IMR-90 (cell line): ENCODE results near the gene S100A3. TPM values are rescaled to one million over a fixed set of nuclear protein-coding genes. Genes with fewer than 3 reads are reported as not detected.

ENCODE experiments used
- ATAC-seq: fragments of 200-7000 bp; cut with Tn5 transposase; 2 replicates; pipeline ENCODE4 v1.9.1; 2020; ENCODE audit warnings: low read depth, mild to moderate bottlenecking, moderate library complexity
- BruUV-seq: library from RNA; stranded (reverse); fragments of 400-500 nt; replicated peaks from 2 replicates; lab custom pipeline; 2021; lab: Mats Ljungman, UMichigan
- CTCF ChIA-PET: fragments of 300-600 bp; formaldehyde crosslinking; extraction: SDS; loops from one replicate; lab custom pipeline; 2021; ENCODE audit warnings: antibody characterized with exemption; lab: Yijun Ruan, JAX
- POLR2A ChIA-PET: fragments of 300-600 bp; sonication (Branson Sonifier 250); formaldehyde crosslinking; loops from one replicate; lab custom pipeline; 2022; ENCODE audit warnings: antibody characterized with exemption; ENCODE audit not compliant: unreplicated experiment; lab: Charles Lee
- DNase-seq: peaks from one replicate; pipeline ENCODE4 v3.0.0; 2013
- H2AFZ ChIP-seq: replicated peaks from 2 replicates; pipeline ENCODE3; 2013; ENCODE audit warnings: low read length, mild to moderate bottlenecking; ENCODE audit not compliant: poor library complexity
- H2AK5ac ChIP-seq: 2 replicates; pipeline ENCODE4 v1.6.1; 2013; ENCODE audit warnings: low read depth, low read length, inconsistent platforms
- H2AK9ac ChIP-seq: replicated peaks from 2 replicates; pipeline ENCODE3; 2013; ENCODE audit warnings: mild to moderate bottlenecking, low read depth, low read length, moderate library complexity; ENCODE audit not compliant: poor library complexity
- H2BK120ac ChIP-seq: 2 replicates; pipeline ENCODE4 v1.6.1; 2013; ENCODE audit warnings: low read depth, low read length, inconsistent platforms
- H2BK15ac ChIP-seq: 3 replicates; pipeline ENCODE4 v1.6.1; 2013; ENCODE audit warnings: low read depth, low read length, inconsistent platforms
- H2BK20ac ChIP-seq: 2 replicates; pipeline ENCODE4 v1.6.1; 2013; ENCODE audit warnings: low read depth, mild to moderate bottlenecking, inconsistent platforms, low read length, moderate library complexity
- H2BK5ac ChIP-seq: 2 replicates; pipeline ENCODE4 v1.6.1; 2013; ENCODE audit warnings: mild to moderate bottlenecking, low read depth, low read length, inconsistent platforms; ENCODE audit not compliant: poor library complexity, severe bottlenecking
- H3K14ac ChIP-seq: replicated peaks from 2 replicates; pipeline ENCODE4 v1.6.1; 2013; ENCODE audit warnings: low read depth, low read length, inconsistent platforms
- H3K18ac ChIP-seq: 2 replicates; pipeline ENCODE4 v1.6.1; 2013; ENCODE audit warnings: low read depth, low read length, control low read depth
- H3K23ac ChIP-seq: 2 replicates; pipeline ENCODE4 v1.6.1; 2013; ENCODE audit warnings: low read depth, low read length, inconsistent platforms
- H3K27ac ChIP-seq: 2 replicates; pipeline ENCODE4 v1.5.1; 2013; ENCODE audit warnings: mild to moderate bottlenecking, control low read depth, low read length; ENCODE audit not compliant: insufficient read depth
- H3K27me3 ChIP-seq: 2 replicates; pipeline ENCODE4 v1.6.1; 2013; ENCODE audit warnings: low read length; ENCODE audit not compliant: control insufficient read depth, insufficient read depth
- H3K36me3 ChIP-seq: 2 replicates; pipeline ENCODE4 v1.6.1; 2013; ENCODE audit warnings: low read length, mixed read lengths; ENCODE audit not compliant: control insufficient read depth, insufficient read depth
- H3K4ac ChIP-seq: 2 replicates; pipeline ENCODE4 v1.6.1; 2013; ENCODE audit warnings: low read depth, low read length, inconsistent platforms
- H3K4me1 ChIP-seq: 2 replicates; pipeline ENCODE4 v1.6.1; 2013; ENCODE audit warnings: low read length, mixed read lengths; ENCODE audit not compliant: control insufficient read depth, insufficient read depth
- H3K4me2 ChIP-seq: 2 replicates; pipeline ENCODE4 v1.6.1; 2013; ENCODE audit warnings: low read depth, mild to moderate bottlenecking, control low read depth, low read length, moderate library complexity
- H3K4me3 ChIP-seq: 2 replicates; pipeline ENCODE4 v1.5.1; 2013; ENCODE audit warnings: low read depth, mild to moderate bottlenecking, control low read depth, low read length, moderate library complexity; ENCODE audit not compliant: insufficient read depth
- H3K56ac ChIP-seq: 2 replicates; pipeline ENCODE4 v1.6.1; 2013; ENCODE audit warnings: low read length, inconsistent platforms; ENCODE audit not compliant: insufficient read depth; ENCODE audit errors: extremely low read depth
- H3K79me1 ChIP-seq, 2 experiments: 2 replicates each; pipeline ENCODE4 v1.6.1; 2013; ENCODE audit warnings: low read length in 2 of 2, inconsistent platforms in 1 of 2, low read depth in 1 of 2
- H3K9ac ChIP-seq: 2 replicates; pipeline ENCODE4 v1.6.1; 2013; ENCODE audit warnings: low read depth, low read length, control low read depth
- H3K9me1 ChIP-seq: 2 replicates; pipeline ENCODE4 v1.6.1; 2013; ENCODE audit warnings: low read length, inconsistent platforms; ENCODE audit not compliant: insufficient read depth
- H3K9me3 ChIP-seq: 2 replicates; pipeline ENCODE4 v1.6.1; 2013; ENCODE audit warnings: low read length; ENCODE audit not compliant: control insufficient read depth, insufficient read depth
- H4K20me1 ChIP-seq: 2 replicates; pipeline ENCODE4 v1.6.1; 2013; ENCODE audit warnings: low read length, inconsistent platforms; ENCODE audit not compliant: insufficient read depth
- H4K5ac ChIP-seq: 2 replicates; pipeline ENCODE4 v1.6.1; 2013; ENCODE audit warnings: mild to moderate bottlenecking, low read depth, low read length, control low read depth
- H4K8ac ChIP-seq, 2 experiments: 2 replicates each; pipeline ENCODE4 v1.6.1; 2013; ENCODE audit warnings: low read depth in 2 of 2, low read length in 2 of 2, control low read depth in 1 of 2, inconsistent platforms in 1 of 2
- H4K91ac ChIP-seq: 2 replicates; pipeline ENCODE4 v1.6.1; 2013; ENCODE audit warnings: low read depth, low read length, inconsistent platforms; ENCODE audit not compliant: insufficient read depth
- BHLHE40 ChIP-seq: fragments of 150-350 bp; IDR thresholded peaks from 2 replicates; pipeline ENCODE4 v1.6.1; 2016; ENCODE audit warnings: mild to moderate bottlenecking, low read depth, low read length
- CEBPB ChIP-seq: IDR thresholded peaks from 2 replicates; pipeline ENCODE4 v1.6.1; 2012; ENCODE audit warnings: low read depth, low read length, improper control_type of control experiment
- CHD1 ChIP-seq: IDR thresholded peaks from 2 replicates; pipeline ENCODE4 v1.6.1; 2012; ENCODE audit warnings: low read depth, low read length, improper control_type of control experiment
- FOS ChIP-seq: fragments of 150-350 bp; IDR thresholded peaks from 2 replicates; pipeline ENCODE4 v1.6.1; 2016; ENCODE audit warnings: low read depth, low read length
- MAFK ChIP-seq: IDR thresholded peaks from 2 replicates; pipeline ENCODE4 v1.6.1; 2012; ENCODE audit warnings: low read depth, low read length, improper control_type of control experiment
- MAZ ChIP-seq: IDR thresholded peaks from 2 replicates; pipeline ENCODE4 v1.6.1; 2012; ENCODE audit warnings: low read depth, mild to moderate bottlenecking, low read length, improper control_type of control experiment, moderate library complexity, borderline replicate concordance
- MXI1 ChIP-seq: IDR thresholded peaks from 2 replicates; pipeline ENCODE4 v1.6.1; 2012; ENCODE audit warnings: low read depth, mild to moderate bottlenecking, low read length, moderate library complexity, borderline replicate concordance
- NFE2L2 ChIP-seq: fragments of 150-350 bp; IDR thresholded peaks from 2 replicates; pipeline ENCODE4 v1.6.1; 2016; ENCODE audit warnings: low read depth, mild to moderate bottlenecking, low read length
- POLR2A ChIP-seq: IDR thresholded peaks from 2 replicates; pipeline ENCODE4 v1.6.1; 2012; ENCODE audit warnings: mild to moderate bottlenecking, low read depth, low read length
- RAD21 ChIP-seq: IDR thresholded peaks from 2 replicates; pipeline ENCODE4 v1.6.1; 2012; ENCODE audit warnings: low read length, improper control_type of control experiment
- RCOR1 ChIP-seq: IDR thresholded peaks from 2 replicates; pipeline ENCODE4 v1.6.1; 2012; ENCODE audit warnings: mild to moderate bottlenecking, low read length, improper control_type of control experiment; ENCODE audit not compliant: insufficient replicate concordance
- RFX5 ChIP-seq: IDR thresholded peaks from 2 replicates; pipeline ENCODE4 v1.8.0; 2012; ENCODE audit warnings: low read depth, mild to moderate bottlenecking, low read length, moderate library complexity
- SMC3 ChIP-seq: fragments of 150-350 bp; IDR thresholded peaks from 2 replicates; pipeline ENCODE4 v1.6.1; 2016; ENCODE audit warnings: low read depth, mild to moderate bottlenecking, antibody characterized with exemption, low read length, moderate library complexity
- WGBS, 2 experiments: methylation state at CpG; one replicate each; pipeline versions ENCODE4 v1.1.5 to v1.1.7; 2013; ENCODE audit warnings: missing lambda C conversion rate in 2 of 2; ENCODE audit not compliant: insufficient read length in 1 of 2; ENCODE audit errors: extremely low coverage in 2 of 2; 5-methylcytosine and 5-hydroxymethylcytosine counted together
- dilution Hi-C: fragments of 300-500 bp; cut with HindIII; formaldehyde crosslinking; loops from one replicate; pipeline ENCODE4 v1.14.3; 2018; ENCODE audit warnings: low sequenced_read_pairs; ENCODE audit not compliant: unreplicated experiment
- in situ Hi-C: fragments of 300-500 bp; cut with MboI; formaldehyde crosslinking; loops from 3 replicates; pipeline ENCODE4 v1.14.3; 2019; ENCODE audit warnings: low sequenced_read_pairs, inconsistent platforms, mixed read lengths
- intact Hi-C: fragments of 100-400 bp; cut with micrococcal nuclease; formaldehyde crosslinking; loops from 2 replicates; pipeline ENCODE4 v1.10.0; 2022
- polyA plus RNA-seq, 3 experiments: library from polyadenylated mRNA; depleted of rRNA; stranded (reverse); fragments of >200 nt; gene quantifications; 2 replicates each; pipeline ENCODE4 v1.2.3, GENCODE V29; 2012; ENCODE audit warnings: low replicate concordance in 1 of 3
- total RNA-seq: library from RNA; depleted of rRNA; stranded (reverse); fragments of >200 nt; gene quantifications from 2 replicates; pipeline ENCODE4 v1.2.3, GENCODE V29; 2012
- TF ChIP-seq, protein P1 (sequence below): conservative IDR thresholded peaks from 2 replicates; pipeline ENCODE4 v1.5.1; 2012; ENCODE audit warnings: mild to moderate bottlenecking, low read depth, low read length, improper control_type of control experiment
- TF ChIP-seq, protein P2 (sequence below): fragments of 150-350 bp; IDR thresholded peaks from 2 replicates; pipeline ENCODE4 v1.6.1; 2016; ENCODE audit warnings: low read depth, mild to moderate bottlenecking, low read length, moderate library complexity, borderline replicate concordance
- TF ChIP-seq, protein P3 (sequence below): fragments of 150-350 bp; IDR thresholded peaks from 2 replicates; pipeline ENCODE4 v1.6.1; 2017; ENCODE audit warnings: mild to moderate bottlenecking, antibody characterized with exemption, low read length, low read depth

The S100A3 gene
- total and polyA plus RNA-seq, 2 of the 4 experiments (the other 2 are of a cell fraction): 2.9 to 4.5 TPM

DNA sequence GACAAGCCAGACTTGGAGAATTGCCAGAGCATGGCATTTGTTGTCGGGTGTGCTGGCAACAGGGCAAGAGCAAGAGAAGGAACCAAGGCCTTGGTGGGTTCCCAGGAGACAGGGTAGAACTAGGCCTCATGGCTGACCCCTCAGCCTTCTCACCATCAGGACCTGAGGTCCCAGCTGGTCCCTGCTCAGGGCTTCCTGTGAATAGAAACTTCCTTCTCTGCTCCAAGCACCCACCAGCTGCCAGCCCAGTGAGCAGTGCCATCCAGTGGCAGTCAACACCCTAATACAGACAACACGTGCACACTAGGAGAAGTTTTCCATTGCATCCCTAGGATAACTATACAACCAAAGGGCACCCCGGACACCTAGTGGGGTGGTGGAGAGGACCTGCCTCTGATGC, 36.0 kb downstream of the S100A3 start:
- ATAC-seq: no peak
- in situ Hi-C loops: loop anchor here (10.0 kb wide), 2 partner anchors 52 to 132 kb away; partner anchors contain the start of gene S100A2
- CTCF ChIA-PET: interaction anchor here (0.6 kb wide), 1 partner anchor 148 kb away, joined by 3 read pairs; no protein-coding TSS in a partner anchor

More for the DNA sequence above, 36.0 kb downstream of the S100A3 start:
- H3K4ac ChIP-seq: no peak overlapping the region
- H3K9ac ChIP-seq: no peak overlapping the region
- no peaks in the 10 kb centered on the region for H3K9me3 ChIP-seq
- no peak overlapping the region for H2BK15ac ChIP-seq
- H2AK5ac ChIP-seq: peak overlapping the region; percentile 15; the same call in 1 of the 2 replicates
- no peak overlapping the region for H3K4me3 ChIP-seq
- no peak overlapping the region for H2BK120ac ChIP-seq
- no peak overlapping the region for H4K5ac ChIP-seq
- POLR2A ChIA-PET: no interaction called here
- WGBS, 2 experiments: 80% methylated on average over 1 of the region's 3 CpGs; no CpG with 5 or more reads in 1 of the 2 experiments
- intact Hi-C loops: no loop called here
- H2AK9ac ChIP-seq: no peak overlapping the region
- H3K9me1 ChIP-seq: 0 out of 2 replicates have a peak, but pooled peaks cover 2% of the 10 kb centered on the region
- BruUV-seq: no TSS peak
- H3K23ac ChIP-seq: no peak overlapping the region
- H2BK20ac ChIP-seq: no peak overlapping the region
- TF ChIP-seq, protein P1, sequence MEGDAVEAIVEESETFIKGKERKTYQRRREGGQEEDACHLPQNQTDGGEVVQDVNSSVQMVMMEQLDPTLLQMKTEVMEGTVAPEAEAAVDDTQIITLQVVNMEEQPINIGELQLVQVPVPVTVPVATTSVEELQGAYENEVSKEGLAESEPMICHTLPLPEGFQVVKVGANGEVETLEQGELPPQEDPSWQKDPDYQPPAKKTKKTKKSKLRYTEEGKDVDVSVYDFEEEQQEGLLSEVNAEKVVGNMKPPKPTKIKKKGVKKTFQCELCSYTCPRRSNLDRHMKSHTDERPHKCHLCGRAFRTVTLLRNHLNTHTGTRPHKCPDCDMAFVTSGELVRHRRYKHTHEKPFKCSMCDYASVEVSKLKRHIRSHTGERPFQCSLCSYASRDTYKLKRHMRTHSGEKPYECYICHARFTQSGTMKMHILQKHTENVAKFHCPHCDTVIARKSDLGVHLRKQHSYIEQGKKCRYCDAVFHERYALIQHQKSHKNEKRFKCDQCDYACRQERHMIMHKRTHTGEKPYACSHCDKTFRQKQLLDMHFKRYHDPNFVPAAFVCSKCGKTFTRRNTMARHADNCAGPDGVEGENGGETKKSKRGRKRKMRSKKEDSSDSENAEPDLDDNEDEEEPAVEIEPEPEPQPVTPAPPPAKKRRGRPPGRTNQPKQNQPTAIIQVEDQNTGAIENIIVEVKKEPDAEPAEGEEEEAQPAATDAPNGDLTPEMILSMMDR: no peak
- TF ChIP-seq POLR2A (no peak), NFE2L2 (no peak), CHD1 (no peak), MAFK (no peak), BHLHE40 (no peak), SMC3 (no peak), FOS (no peak), RFX5 (no peak), RCOR1 (no peak), RAD21 (no peak), MXI1 (no peak), CEBPB (no peak), MAZ (no peak)
- TF ChIP-seq, protein P2, sequence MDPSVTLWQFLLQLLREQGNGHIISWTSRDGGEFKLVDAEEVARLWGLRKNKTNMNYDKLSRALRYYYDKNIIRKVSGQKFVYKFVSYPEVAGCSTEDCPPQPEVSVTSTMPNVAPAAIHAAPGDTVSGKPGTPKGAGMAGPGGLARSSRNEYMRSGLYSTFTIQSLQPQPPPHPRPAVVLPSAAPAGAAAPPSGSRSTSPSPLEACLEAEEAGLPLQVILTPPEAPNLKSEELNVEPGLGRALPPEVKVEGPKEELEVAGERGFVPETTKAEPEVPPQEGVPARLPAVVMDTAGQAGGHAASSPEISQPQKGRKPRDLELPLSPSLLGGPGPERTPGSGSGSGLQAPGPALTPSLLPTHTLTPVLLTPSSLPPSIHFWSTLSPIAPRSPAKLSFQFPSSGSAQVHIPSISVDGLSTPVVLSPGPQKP: no peak
- TF ChIP-seq, protein P3, sequence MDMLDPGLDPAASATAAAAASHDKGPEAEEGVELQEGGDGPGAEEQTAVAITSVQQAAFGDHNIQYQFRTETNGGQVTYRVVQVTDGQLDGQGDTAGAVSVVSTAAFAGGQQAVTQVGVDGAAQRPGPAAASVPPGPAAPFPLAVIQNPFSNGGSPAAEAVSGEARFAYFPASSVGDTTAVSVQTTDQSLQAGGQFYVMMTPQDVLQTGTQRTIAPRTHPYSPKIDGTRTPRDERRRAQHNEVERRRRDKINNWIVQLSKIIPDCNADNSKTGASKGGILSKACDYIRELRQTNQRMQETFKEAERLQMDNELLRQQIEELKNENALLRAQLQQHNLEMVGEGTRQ: no peak
- H3K27me3 ChIP-seq: no peaks in the 10 kb centered on the region
- dilution Hi-C loops: no loop called here
- H3K27ac ChIP-seq: no peak overlapping the region
- no peak overlapping the region for H3K18ac ChIP-seq
- H4K8ac ChIP-seq: no peak overlapping the region
- no peaks in the 10 kb centered on the region for H3K79me1 ChIP-seq
- no peak overlapping the region for H3K56ac ChIP-seq
- no peak overlapping the region for H4K91ac ChIP-seq
- no peak overlapping the region for H2BK5ac ChIP-seq
- H3K4me2 ChIP-seq: no peak overlapping the region
- H3K4me1 ChIP-seq: peaks cover 4% of the 10 kb centered on the region
- no peak for DNase-seq
- H3K14ac ChIP-seq: no peak overlapping the region
- H2AFZ ChIP-seq: no peak overlapping the region
- H4K20me1 ChIP-seq: no peaks in the 10 kb centered on the region
- no peaks in the 10 kb centered on the region for H3K36me3 ChIP-seq
